ENCODE measurements around the gene NOXA1. TPM values are rescaled to one million over a fixed set of nuclear protein-coding genes. Genes with fewer than 3 reads are reported as not detected.
A peak's percentile ranks its signal among the peaks of the same experiment; 100 is the strongest.
"Not testable (repeated sequence)": the region's sequence is repeated elsewhere in the genome, so short reads cannot be mapped to it uniquely, and the experiment has no call there.

NOXA1 gene
- 6.7 TPM for polyA plus RNA-seq (ENCODE audit: insufficient read length)
- long read RNA-seq, donor 1: 0 reads
- long read RNA-seq, donor 2: 0 reads
- long read RNA-seq, donor 3: 0 reads
- long read RNA-seq, donor 4: 0 reads
- long read RNA-seq, donor 5, partial matches to known transcripts: 5 of 5 reads
- long read RNA-seq, donor 5, other reads (novel, unspliced or antisense): 0 of 5 reads
- long read RNA-seq, donor 6: 0 reads
- long read RNA-seq, donor 7: 0 reads
- long read RNA-seq, donor 8: 0 reads

- DNase-seq: peak; percentile 89
These were observed at the start of gene NOXA1, which contains the start of gene EXD3 for GRCh38 chr9:137422604-137423513. Gene NOXA1 (plus strand): TSS chr9:137423393. CDS start chr9:137423530, 137 bp downstream. Gene EXD3 (minus strand): TSS chr9:137423162. CDS start chr9:137395357, 27,805 bp downstream.

GRCh38 chr9:137373611-137373980 lies 49.6 kb upstream of the NOXA1 start:
- DNase-seq: no peak

GRCh38 chr9:137374131-137374845 lies 48.9 kb upstream of the NOXA1 start:
- no peak for DNase-seq

- DNase-seq: no peak
These were observed 47.7 kb upstream of the NOXA1 start for GRCh38 chr9:137375321-137376058.

- no peak for DNase-seq
These were observed 46.8 kb upstream of the NOXA1 start for GRCh38 chr9:137376386-137376785.

GRCh38 chr9:137378688-137379410 lies 44.3 kb upstream of the NOXA1 start:
- DNase-seq: not testable (repeated sequence)

GRCh38 chr9:137379761-137380161 lies 43.4 kb upstream of the NOXA1 start:
- DNase-seq: no peak

GRCh38 chr9:137380171-137380570 lies 43.0 kb upstream of the NOXA1 start:
- no peak for DNase-seq

- DNase-seq: no peak
These were observed 42.6 kb upstream of the NOXA1 start for GRCh38 chr9:137380606-137381005.

- no peak for DNase-seq
These were observed 41.4 kb upstream of the NOXA1 start for GRCh38 chr9:137381501-137382443.

- DNase-seq: no peak
These were observed 40.6 kb upstream of the NOXA1 start for GRCh38 chr9:137382444-137383080.

GRCh38 chr9:137383081-137383783 lies 40.0 kb upstream of the NOXA1 start:
- DNase-seq: no peak

GRCh38 chr9:137383784-137384756 lies 39.1 kb upstream of the NOXA1 start:
- DNase-seq: no peak

GRCh38 chr9:137385061-137385655 lies 38.0 kb upstream of the NOXA1 start:
- no peak for DNase-seq

- DNase-seq: not testable (repeated sequence)
These were observed 36.6 kb upstream of the NOXA1 start for GRCh38 chr9:137386507-137387113.

GRCh38 chr9:137387114-137387890 lies 35.9 kb upstream of the NOXA1 start:
- no peak for DNase-seq
